ENCODE data around the gene SLAMF9.

The SLAMF9 gene

DNA sequence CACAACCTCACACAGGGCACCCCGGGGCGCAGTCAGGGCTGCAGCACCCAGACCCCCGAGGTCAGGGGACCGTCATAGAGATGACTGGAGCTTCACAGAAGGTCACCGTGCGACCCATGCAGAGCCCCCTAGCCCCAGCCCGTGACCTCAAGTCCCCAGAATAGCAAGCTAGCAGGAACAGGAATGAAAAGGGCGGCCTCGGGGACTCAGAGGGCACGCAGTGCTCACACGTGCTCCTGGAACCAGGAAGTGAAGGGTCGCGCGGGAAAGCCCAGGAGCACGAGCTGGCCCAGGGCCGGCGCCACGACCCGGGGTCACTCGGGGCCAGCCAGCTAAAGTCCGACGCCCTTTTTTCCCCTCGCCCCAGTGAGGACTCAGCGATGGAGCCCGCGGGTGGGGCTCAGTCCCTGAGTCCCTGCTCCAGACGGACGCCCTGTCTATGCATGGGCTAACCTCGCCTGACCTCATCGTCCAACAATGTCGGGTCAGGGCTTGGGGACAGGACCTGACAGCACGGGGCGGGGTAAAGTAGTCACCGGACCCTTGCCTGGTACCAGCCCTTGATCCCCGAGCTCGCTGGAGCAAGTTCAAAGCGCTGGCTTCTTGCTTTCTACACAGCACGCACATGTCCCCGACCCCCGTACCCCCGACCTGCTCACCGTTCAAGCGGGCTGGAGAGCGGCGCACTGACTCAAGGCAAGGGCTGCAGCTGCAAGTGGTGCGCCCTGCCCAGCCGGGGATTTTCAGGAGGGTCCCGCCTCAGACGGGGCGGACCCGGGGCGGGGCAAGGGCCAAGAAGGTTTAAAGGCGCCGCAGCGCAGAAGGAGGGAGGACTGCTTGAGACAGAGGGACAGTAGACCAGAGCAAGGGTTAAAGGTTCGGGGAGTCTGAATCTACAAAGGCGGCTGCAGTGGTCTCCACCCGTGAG is 29.0 kb downstream of the SLAMF9 start, which contains the start of gene TAGLN2:
Gene TAGLN2 (minus strand): TSS at position 717 of the 928 bp plus-strand sequence. CDS start 4,998 bp downstream, outside the sequence.
- peak; percentile 78 for DNase-seq (ENCODE audit: low read depth)
- peak within 1 kb of the TSS; percentile 98 for H3K4me3 ChIP-seq (ENCODE audit: low read depth, low read length)

DNA sequence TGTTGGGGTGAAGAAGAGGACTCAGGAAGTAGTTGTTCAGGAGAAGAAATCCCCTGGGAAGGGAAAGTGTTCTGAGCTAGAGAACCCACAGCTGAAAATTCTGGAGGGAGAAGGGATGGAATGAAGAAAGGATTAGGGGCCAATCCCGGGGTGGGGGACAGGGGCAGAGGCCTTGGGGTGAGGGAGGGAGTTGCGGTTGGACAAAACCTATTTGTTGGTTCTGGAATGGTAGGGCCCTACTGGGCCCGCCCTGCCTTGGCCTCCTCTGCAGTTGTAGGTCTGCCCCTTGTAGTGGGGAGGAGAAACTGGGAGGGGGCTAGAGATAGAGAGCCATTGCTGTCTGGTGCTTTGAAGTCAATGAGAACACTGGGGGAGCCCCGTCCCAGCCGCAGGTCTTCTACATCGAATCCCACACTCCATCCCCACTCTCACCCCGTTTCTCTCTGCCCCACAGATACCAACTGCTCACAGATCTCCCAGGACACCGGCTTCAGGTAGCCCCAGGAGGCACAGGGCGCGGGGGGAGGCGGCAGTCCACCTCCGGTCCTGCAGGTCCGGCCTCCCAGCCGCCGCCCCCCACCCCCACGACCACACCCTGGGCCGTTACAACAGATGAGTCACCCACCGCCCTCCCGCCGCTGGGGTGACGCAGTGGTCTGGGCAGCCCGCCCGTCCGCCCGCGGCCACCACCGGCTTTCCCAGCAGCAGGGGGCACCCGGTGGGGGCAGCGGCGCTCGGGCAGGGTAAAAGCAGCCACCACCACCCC is 29.8 kb downstream of the SLAMF9 start:
- peak; percentile 83 for DNase-seq (ENCODE audit: low read depth)
- H3K4me3 ChIP-seq (ENCODE audit: low read depth, low read length), result peak overlapping the region; percentile 98

DNA sequence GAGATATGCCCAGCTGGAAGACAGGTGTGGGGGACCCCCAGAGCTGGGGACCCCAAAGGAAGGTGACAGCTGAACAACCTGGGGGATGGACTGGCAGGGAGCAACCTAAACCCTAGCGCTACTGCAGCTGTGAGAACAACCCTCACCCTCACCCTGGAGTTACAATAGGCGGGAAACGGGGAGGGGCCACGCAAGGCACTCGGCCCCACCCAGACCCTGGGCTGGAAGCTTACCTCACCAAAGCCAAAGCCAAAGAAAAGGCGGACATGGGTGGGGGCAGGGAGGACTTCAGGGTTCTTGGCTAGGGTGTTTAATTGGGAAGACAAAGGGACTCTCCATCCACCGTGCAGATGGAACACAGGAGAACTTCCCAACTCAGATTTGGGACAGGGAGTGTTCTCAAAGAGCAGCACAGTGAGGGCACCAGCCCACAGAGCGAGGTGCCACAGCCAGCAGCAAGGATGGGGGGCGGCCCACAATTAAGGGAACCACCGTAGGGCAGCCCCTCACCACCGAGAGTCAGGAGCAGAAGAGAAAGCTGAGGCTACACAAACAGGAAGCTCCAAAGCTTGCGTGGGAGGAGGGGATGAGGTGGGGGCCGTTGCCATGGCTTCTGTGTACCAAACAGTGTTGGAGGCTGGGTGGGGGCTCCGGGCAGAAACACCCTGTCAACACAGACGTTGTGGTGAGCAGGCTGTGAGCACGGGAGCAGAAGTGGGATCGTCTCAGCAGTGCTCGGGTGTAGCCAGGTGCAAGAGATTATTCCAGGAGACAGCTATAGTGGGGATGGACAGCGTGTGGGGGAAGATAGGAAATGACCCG is 30.6 kb downstream of the SLAMF9 start:
- peak; percentile 56 for DNase-seq (ENCODE audit: low read depth)

DNA sequence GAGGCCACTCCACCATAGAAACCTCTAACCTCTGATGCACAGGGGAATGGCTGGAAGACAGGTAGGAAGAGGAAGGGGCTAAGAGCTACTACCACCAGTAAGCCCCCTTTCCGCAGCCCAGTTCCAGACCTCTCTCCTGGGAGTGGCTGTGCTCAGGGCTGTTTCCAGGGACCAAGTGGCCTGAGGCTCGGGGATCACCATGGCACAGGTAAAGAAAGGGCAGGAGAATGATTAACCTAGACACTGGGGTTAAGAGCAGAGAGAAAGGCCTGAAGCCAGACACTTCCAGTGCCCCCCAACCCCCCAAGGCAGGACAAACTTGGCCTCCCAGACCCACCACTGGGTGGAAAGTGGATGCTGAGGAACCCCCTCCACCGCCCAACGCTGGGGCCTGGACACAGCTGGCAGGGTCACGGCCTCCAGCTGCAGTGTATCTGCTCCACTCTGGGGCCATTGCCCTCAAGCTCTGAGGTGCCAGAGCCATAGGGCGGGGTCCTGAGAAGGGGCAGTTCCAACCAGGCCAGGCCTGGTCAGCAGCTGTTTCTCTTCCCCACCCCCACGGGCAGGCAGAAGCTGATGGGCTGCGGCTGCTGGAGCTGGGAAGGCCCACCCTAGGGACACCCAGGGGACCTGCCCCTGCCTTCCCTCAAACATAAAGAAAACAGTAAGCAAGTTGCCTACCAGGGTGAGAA is 31.4 kb downstream of the SLAMF9 start:
- peak; percentile 19 for DNase-seq (ENCODE audit: low read depth)
- peak overlapping the region; percentile 98 for H3K4me3 ChIP-seq (ENCODE audit: low read depth, low read length)

More for the DNA sequence above, 30.6 kb downstream of the SLAMF9 start:
- H3K4me3 ChIP-seq (ENCODE audit: low read depth, low read length), result peak overlapping the region; percentile 98

DNA sequence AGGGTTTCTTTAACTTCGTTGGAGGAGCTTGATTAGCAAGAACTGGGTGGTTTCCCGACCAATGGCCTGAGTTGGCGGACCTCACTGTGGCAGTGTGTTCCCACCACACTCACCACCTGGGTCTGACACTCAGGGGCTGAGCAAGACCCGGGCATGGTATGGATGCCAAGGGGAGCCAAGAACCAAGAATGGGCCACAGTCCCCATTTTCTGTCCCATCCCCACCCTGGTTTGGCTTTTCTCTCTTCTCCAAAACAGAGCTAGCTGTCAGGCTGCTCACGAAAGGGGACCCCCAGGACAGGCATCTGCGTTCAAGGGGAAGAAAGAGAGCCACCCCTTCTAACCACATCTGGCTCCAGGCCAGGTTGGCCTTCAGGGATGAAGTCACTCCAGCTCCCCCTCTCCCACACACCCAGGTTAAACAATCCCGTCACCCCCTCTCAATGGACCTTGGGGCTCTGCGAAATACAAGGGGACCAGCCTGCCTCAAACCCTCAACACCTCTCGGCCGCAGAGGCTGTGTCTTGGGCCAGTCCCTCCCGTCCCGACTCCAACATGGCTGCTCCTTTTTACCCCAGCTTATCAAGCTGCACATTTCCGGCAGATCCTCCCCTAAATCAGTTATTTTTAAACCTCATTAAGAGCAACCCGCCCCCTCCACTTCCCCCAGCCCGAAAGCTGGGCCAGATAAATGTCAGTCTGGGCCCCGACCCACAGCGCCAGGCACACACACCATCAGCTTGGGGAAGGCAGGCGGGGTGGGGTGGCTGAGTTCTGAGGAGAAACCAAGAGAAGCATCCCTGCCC is 32.1 kb downstream of the SLAMF9 start:
- H3K4me3 ChIP-seq (ENCODE audit: low read depth, low read length), result peak overlapping the region; percentile 98
- no peak for DNase-seq (ENCODE audit: low read depth)

DNA sequence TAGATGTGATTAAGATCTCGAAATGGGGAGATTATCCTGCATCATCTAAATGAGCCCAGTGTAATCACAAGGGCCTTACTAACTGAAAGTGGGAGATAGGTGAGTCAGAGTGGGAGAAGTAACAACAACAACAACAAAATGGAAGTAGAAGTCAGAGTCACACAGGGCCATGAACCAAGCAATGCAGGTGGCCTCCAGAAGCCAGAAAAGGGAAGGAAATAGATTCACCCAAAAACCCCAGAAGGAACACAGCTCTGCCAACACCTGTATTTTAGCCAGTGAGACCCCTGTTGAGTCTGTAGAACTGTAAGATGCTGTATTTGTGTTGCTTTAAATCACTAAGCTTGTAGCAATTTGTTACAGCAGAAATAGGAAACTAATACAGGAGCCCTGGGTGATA is 32.8 kb downstream of the SLAMF9 start:
- H3K4me3 ChIP-seq (ENCODE audit: low read depth, low read length), result no peak overlapping the region
- DNase-seq (ENCODE audit: low read depth), result no peak

DNA sequence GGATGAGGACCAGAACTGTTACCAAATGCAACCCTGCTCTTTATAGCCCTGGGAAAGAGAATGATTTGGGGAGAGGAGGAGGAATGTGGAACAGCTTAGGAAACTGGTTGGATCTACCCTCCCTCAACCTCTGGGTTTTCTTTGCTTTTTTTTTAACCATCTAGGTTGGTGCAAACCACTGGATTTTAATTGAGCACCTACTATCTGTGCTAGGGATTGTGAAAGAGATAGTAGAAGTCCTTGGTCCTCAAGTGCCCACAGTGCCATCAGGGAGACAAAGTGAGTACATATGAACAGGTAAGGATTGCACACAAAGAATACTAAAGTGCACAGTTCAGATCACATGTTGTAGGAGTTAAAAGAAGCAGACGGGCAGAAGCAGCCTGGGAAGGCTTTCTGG is 33.4 kb downstream of the SLAMF9 start:
- no peak overlapping the region for H3K4me3 ChIP-seq (ENCODE audit: low read depth, low read length)
- DNase-seq (ENCODE audit: low read depth), result no peak

DNA sequence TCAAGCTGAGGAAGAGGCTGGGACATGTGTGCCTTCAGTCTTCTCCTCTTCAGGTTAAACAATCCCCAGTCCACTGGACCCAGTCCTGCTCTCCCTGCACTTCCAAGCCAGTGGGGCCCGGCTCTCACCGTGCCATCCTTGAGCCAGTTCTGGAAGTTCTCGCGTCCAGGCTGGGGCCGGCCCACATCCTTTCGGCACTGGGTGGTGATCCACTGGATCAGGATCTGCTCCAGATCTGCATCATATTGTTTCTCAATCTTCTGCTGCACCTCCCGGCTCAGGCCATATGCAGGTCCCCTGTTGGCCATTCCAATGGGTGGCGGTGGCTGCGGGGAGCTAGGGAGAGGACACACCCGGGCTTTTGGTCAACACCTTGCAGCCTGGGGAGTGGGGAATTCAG is 33.8 kb downstream of the SLAMF9 start:
- no peak overlapping the region for H3K4me3 ChIP-seq (ENCODE audit: low read depth, low read length)
- no peak for DNase-seq (ENCODE audit: low read depth)

DNA sequence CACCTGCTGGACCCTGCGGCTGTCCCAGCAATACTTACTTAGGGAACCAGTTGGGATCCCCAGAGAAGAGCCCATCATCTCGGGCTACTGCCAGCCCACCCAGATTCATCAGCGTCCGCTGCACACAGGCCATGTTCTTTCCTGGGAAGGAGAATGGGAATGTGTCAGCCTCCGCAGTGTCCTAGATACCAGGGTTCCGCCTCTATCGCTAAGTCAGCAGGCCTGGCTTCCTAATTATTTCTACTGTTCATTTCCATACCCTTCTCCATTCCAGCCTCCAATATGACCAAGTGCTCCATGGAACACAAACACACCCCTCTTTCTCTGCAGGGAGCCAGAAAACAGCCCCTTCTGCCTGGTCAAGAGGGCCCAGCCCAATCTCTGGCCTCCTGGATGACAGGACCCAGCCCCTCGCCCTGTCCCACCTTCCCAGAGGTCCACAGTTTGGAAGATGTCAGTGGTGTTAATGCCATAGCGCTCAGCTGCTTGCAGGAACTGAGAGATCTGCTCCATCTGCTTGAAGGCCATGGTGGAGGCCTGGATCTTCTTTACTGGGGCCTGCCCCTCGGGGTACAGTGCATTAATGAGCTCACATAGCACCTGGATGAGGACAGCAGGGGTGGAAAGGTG is 34.7 kb downstream of the SLAMF9 start:
- no peak overlapping the region for H3K4me3 ChIP-seq (ENCODE audit: low read depth, low read length)
- no peak for DNase-seq (ENCODE audit: low read depth)

DNA sequence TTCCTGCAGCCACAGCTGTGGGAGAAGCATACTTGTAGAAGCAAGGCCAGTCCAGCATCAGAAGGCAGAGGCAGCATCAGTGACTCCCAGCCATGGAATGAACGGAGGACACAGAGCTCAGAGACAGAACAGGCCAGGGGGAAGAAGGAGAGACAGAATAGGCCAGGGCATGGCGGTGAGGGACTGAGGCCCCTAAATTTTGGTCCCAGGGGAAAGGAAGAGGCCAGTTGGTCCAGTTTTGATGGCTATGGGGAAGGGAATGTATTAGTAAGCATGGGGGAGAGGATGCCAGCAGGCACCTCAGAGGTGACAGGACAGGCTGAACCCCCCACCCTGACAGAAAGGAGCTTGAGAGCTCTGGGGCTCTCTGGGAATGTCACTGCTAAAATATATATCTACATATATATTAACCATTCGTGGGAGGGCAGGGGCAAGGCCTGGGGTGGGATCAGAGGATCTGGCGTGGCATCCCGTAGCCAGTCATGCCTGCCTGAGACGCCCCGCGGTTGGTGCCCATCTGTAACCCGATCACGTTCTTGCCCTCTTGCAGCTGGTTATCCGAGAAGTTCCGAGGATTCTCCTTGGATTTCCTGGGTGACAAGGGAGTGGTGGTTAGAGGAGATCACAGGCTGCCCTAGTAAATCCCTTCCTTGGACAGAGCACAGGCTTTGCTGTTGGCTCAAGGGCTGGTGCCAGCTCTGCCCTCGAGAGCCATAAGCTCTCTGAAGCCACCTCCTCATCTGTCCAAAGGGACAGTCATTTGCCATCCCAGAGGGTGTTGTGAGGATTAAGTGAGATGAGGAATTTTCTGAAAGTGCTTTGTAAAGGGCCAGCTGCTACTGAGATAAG is 35.5 kb downstream of the SLAMF9 start:
- DNase-seq (ENCODE audit: low read depth), result peak; percentile 34
- no peak overlapping the region for H3K4me3 ChIP-seq (ENCODE audit: low read depth, low read length)

DNA sequence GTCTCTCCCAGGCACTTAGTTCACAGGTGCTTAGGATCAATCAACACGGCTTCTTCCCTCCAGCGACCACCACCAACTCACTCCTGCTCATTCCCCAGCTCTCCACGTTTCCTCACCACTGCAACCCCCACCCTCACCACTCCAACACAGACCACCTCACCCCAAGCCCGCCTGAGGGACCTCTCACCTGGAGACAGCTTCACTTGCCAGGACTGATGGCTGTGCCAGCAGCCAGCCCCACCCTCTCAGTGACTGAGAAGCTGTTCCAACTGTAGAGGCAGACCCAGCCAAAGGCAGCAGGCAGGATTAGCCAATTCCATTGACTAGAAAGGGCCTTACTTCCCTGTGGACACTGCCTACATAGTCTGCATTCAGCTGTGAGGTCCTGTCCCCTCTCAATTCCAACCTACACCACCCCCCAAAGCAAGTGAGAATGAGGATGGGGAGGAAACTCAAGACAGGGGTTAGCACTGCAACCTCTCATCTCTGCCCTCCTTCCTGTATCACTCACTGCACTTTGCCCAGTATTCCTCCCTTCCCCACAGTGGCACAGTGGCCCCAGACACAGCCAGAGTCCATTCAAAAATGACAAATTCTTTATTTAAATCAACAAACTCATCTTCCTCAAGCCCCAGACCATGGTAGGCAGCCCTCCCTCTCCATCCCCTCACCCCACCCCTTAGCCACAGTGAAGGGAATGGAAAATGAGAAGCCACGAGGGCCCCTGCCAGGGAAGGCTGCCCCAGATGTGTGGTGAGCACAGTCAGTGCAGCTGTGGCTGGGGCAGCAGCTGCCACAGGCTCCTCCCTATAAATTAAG is 36.3 kb downstream of the SLAMF9 start:
- DNase-seq (ENCODE audit: low read depth), result no peak
- H3K4me3 ChIP-seq (ENCODE audit: low read depth, low read length), result no peak overlapping the region

DNA sequence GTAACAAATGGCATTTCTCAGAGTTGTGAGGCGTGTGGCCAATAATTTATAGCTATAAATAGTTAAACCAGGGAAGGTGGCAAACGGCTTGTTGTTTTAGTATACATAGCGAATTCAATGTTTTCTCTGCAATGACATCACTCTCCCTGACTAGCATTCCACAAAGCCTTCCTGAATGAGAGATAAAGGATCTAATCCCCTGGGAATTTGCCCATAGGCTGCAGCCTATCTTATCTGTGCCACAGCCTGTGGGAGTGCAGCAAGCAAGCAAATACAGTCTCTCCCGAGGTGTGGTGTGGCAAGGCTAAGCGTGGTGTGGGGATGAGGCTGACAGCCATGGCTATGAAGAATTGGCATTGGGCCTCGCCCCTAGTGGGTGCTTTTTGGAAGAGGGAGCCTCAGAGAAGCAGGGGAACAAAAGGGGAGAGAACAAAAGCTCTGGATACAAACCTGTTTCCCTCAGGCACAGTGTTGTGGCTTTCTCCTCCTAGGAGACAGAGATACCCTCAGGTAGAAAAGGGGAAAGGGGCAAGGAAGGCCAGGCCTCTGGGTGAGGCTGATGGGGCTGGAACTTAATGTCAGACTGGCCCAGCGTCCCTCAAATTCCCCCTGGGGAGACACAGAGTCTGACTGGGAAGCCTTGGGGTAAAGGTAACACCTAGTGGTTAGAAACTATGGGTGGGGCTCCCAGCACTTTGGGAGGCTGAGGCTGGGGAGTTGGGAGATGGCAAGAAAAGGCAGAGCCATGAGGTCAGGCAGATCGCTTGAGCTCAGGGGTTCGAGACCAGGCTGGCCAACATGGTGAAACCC is 37.6 kb downstream of the SLAMF9 start:
- no peak overlapping the region for H3K4me3 ChIP-seq (ENCODE audit: low read depth, low read length)
- DNase-seq (ENCODE audit: low read depth), result peak; percentile 54

DNA sequence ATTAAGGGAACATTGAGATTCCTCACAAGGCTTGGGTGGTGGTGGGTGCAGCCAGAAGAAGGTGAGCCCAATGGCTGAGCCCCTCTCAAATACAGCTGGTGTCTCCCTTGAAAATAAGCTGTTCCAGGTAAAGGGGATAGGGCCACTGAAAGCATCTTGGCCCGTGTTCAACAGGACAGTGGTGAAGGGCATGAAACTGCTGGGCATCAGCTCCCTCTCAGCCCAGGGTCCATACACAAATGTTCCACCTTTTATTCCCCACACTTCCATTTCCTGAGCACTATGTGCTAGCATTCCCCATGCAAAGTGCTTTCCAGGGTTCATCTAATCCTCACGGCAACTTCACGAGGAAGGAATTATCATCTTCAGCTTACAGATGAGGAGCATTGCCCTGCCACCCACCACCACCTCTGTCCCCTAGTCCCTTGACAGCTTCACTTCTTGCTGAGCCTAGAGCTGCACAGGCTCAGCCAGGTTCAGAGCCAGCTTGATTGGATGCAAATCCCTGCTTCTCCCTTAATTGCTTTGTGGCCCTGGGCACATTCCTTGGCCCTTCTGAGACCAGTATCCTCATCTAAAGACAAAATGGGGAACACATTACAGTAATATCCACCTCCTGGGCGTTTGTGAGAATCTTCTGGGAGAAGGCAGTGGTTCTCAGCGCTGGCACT is 38.3 kb downstream of the SLAMF9 start:
- DNase-seq (ENCODE audit: low read depth), result no peak
- H3K4me3 ChIP-seq (ENCODE audit: low read depth, low read length), result no peak overlapping the region

DNA sequence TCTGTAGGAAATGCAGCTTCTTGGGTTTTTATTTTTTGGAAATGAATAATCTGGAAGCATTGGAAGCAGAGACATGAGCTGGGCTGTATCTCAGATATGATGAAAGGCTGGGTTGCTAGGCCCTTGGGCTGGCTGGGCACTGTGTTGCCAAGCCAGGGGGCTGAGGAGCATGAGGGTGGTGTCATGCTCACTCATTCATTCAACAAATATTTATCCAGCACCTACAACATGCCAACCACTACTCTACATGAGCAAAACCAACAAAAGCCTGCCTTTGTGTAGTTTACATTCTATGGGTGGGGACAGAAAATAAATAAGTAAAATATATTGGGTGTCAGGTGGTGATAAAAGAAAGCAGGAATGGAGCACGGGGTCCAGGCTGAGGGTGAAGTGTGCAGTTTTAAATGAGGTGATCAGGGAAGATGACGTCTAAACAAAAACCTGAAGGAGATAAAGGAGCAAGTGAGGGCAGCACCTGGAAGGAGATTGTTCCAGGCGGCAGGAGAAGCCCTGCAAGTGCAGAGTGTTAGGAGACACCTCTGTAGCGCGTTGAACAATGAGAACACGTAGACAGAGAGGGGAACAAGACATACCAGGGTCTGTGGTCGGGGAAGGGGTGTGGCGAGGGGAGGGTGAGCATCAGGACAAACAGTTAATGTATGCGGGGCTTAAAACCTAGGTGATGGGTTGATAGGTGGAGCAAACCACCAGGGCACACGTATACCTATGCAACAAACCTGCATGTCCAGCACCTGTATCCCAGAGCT is 39.6 kb downstream of the SLAMF9 start:
- no peak for DNase-seq (ENCODE audit: low read depth)
- no peak overlapping the region for H3K4me3 ChIP-seq (ENCODE audit: low read depth, low read length)

All from skeletal muscle cell (primary cell).